Ectodermal cell (in vitro differentiated cells): ENCODE results near the gene SLC9A3.

Experiments
- H3K27ac ChIP-seq: 2 replicates; pipeline ENCODE4 v1.7.0; 2013; ENCODE audit warnings: mild to moderate bottlenecking, low read depth, low read length; ENCODE audit not compliant: insufficient read depth, poor library complexity, severe bottlenecking
- H3K27me3 ChIP-seq: 2 replicates; pipeline ENCODE4 v1.7.0; 2013; ENCODE audit warnings: mild to moderate bottlenecking, low read length; ENCODE audit not compliant: insufficient read depth, control insufficient read depth, poor library complexity, severe bottlenecking
- H3K36me3 ChIP-seq: one replicate; pipeline ENCODE4 v1.7.0; 2013; ENCODE audit warnings: low read length; ENCODE audit not compliant: control insufficient read depth, insufficient read depth
- H3K4me1 ChIP-seq: one replicate; pipeline ENCODE4 v1.7.0; 2013; ENCODE audit warnings: low read length; ENCODE audit not compliant: control insufficient read depth, insufficient read depth
- H3K4me3 ChIP-seq: 2 replicates; pipeline ENCODE4 v1.7.0; 2013; ENCODE audit warnings: low read depth, low read length, control low read depth; ENCODE audit not compliant: insufficient read depth
- H3K9me3 ChIP-seq: 2 replicates; pipeline ENCODE4 v1.7.0; 2013; ENCODE audit warnings: mild to moderate bottlenecking, low read length, moderate library complexity; ENCODE audit not compliant: control insufficient read depth
- WGBS, 2 experiments: methylation state at CpG; one replicate each; pipeline ENCODE4 v1.1.7; 2013; ENCODE audit warnings: missing lambda C conversion rate in 2 of 2; 5-methylcytosine and 5-hydroxymethylcytosine counted together

Gene SLC9A3

GRCh38 chr5:429453-430188 lies 94.6 kb downstream of the SLC9A3 start:
- 94% methylated on average over 35 of the region's 35 CpGs for WGBS, 2 experiments
- no peaks in the 10 kb centered on the region for H3K27me3 ChIP-seq
- no peak overlapping the region for H3K27ac ChIP-seq
- no peaks in the 10 kb centered on the region for H3K4me1 ChIP-seq
- no peaks in the 10 kb centered on the region for H3K36me3 ChIP-seq
- H3K9me3 ChIP-seq = no peaks in the 10 kb centered on the region
- H3K4me3 ChIP-seq = no peak overlapping the region

DNA sequence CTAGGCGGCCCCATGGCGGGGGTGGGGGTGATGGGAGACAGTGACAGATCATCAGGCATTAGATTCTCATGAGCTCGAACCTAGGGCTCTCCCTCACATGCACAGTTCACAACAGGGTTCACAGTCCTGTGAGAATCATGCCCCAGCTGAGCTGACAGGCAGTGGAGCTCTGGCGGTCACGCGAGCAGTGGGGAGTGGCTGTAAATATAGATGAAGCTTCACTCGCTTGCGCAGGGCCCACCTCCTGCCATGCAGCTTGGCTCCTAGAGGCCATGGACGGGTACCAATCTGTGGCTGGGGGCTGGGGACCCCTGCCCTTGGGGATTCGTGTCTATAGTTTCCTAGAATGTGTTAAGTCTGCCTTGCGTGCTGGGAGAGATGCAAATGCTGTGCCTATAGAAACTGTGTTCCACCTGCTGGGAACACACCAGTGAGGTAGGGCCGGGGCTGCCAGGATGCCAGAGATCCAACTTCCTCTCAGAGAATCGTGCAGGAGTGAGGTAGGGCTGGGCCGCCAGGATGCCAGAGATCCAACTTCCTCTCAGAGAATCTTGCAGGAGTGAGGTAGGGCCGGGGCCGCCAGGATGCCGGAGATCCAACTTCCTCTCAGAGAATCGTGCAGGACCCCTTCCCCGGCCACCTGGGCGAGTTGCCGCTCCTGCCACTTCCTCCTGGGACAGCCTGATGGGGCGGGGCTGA lies 95.3 kb downstream of the SLC9A3 start:
- 91 to 92% methylated on average over 22 of the region's 22 CpGs for WGBS, 2 experiments
- no peak overlapping the region for H3K27ac ChIP-seq
- no peaks in the 10 kb centered on the region for H3K27me3 ChIP-seq
- no peaks in the 10 kb centered on the region for H3K36me3 ChIP-seq
- no peaks in the 10 kb centered on the region for H3K4me1 ChIP-seq
- no peak overlapping the region for H3K4me3 ChIP-seq
- H3K9me3 ChIP-seq = no peaks in the 10 kb centered on the region

- H3K9me3 ChIP-seq = no peaks in the 10 kb centered on the region
- no peaks in the 10 kb centered on the region for H3K36me3 ChIP-seq
- H3K27ac ChIP-seq = no peak overlapping the region
- no peaks in the 10 kb centered on the region for H3K27me3 ChIP-seq
- WGBS, 2 experiments = 95 to 97% methylated on average over 10 to 11 of the region's 11 CpGs
- H3K4me3 ChIP-seq = no peak overlapping the region
- no peaks in the 10 kb centered on the region for H3K4me1 ChIP-seq
These were observed 96.0 kb downstream of the SLC9A3 start for GRCh38 chr5:428219-428618.

GRCh38 chr5:427415-428087 lies 96.7 kb downstream of the SLC9A3 start:
- no peak overlapping the region for H3K4me3 ChIP-seq
- no peaks in the 10 kb centered on the region for H3K9me3 ChIP-seq
- H3K27ac ChIP-seq = no peak overlapping the region
- no peaks in the 10 kb centered on the region for H3K4me1 ChIP-seq
- no peaks in the 10 kb centered on the region for H3K27me3 ChIP-seq
- no peaks in the 10 kb centered on the region for H3K36me3 ChIP-seq
- 95% methylated on average over 39 of the region's 39 CpGs for WGBS, 2 experiments

DNA sequence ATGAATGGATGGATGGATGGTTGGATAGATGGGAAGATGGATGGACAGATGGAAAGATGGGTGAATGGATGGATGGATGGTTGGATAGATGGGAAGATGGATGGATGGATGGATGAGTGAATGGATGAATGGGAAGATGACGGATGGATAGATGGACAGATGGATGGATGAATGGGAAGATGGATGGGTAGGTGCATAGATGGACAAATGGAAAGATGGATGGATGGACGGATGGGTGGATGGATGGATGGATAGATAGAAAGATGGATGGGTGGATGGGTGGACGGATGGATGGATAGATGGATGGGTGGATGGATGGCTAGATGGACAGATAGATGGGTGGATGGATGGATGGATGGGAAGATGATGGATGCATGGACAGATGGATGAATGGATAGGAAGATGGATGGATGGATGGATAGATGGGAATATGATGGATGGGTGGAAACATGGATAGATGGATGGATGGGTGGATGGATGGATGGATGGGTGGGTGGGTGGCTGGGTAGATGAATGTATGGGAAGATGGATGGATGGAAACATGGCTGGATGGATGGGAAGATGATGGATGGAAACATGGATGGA lies 97.8 kb downstream of the SLC9A3 start:
- Histone ChIP-seq H3K4me3 (no peak overlapping the region), H3K27me3 (no peaks in the 10 kb centered on the region), H3K27ac (no peak overlapping the region), H3K36me3 (no peaks in the 10 kb centered on the region), H3K9me3 (no peaks in the 10 kb centered on the region), H3K4me1 (no peaks in the 10 kb centered on the region)
- WGBS, 2 experiments = 91 to 93% methylated on average over 3 of the region's 3 CpGs

- no peaks in the 10 kb centered on the region for H3K9me3 ChIP-seq
- no peaks in the 10 kb centered on the region for H3K4me1 ChIP-seq
- no peak overlapping the region for H3K27ac ChIP-seq
- 89 to 95% methylated on average over 5 of the region's 5 CpGs for WGBS, 2 experiments
- no peaks in the 10 kb centered on the region for H3K36me3 ChIP-seq
- no peak overlapping the region for H3K4me3 ChIP-seq
- no peaks in the 10 kb centered on the region for H3K27me3 ChIP-seq
These were observed 98.5 kb downstream of the SLC9A3 start for GRCh38 chr5:425714-426113.

- Histone ChIP-seq H3K27me3 (no peaks in the 10 kb centered on the region), H3K36me3 (no peaks in the 10 kb centered on the region), H3K4me3 (no peak overlapping the region), H3K4me1 (no peaks in the 10 kb centered on the region), H3K9me3 (no peaks in the 10 kb centered on the region), H3K27ac (no peak overlapping the region)
- 91 to 93% methylated on average over 10 to 11 of the region's 11 CpGs for WGBS, 2 experiments
These were observed 99.7 kb downstream of the SLC9A3 start for GRCh38 chr5:424301-425110.

- Histone ChIP-seq H3K4me3 (no peak overlapping the region), H3K27ac (no peak overlapping the region), H3K9me3 (no peaks in the 10 kb centered on the region), H3K27me3 (no peaks in the 10 kb centered on the region), H3K4me1 (no peaks in the 10 kb centered on the region), H3K36me3 (no peaks in the 10 kb centered on the region)
- 95% methylated on average over 23 to 24 of the region's 24 CpGs for WGBS, 2 experiments
These were observed 100.5 kb downstream of the SLC9A3 start for GRCh38 chr5:423626-424261.

DNA sequence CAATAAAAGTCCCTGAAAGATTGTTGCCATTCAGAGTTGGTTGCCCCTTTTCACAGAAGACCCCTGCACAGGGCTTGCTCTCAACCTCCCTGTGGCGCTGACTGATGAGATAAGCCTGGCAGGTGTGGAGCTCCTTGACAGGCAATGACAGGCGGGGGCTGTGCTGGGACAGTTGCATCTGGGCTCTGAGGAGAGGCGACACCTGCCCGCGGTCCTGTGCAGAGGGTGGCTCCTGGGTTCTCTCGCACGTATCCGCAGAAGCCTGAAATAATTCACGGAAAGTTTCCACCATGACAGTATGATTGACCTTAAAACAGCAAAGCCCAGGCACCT lies 101.0 kb downstream of the SLC9A3 start:
- WGBS, 2 experiments = 93 to 96% methylated on average over 9 of the region's 9 CpGs
- no peaks in the 10 kb centered on the region for H3K9me3 ChIP-seq
- no peaks in the 10 kb centered on the region for H3K27me3 ChIP-seq
- H3K27ac ChIP-seq = no peak overlapping the region
- H3K4me3 ChIP-seq = no peak overlapping the region
- H3K36me3 ChIP-seq = no peaks in the 10 kb centered on the region
- no peaks in the 10 kb centered on the region for H3K4me1 ChIP-seq
